Measurements from ENCODE around the gene RPS6KL1. TPM values are rescaled to one million over a fixed set of nuclear protein-coding genes. Genes with fewer than 3 reads are reported as not detected.
A peak's percentile ranks its signal among the peaks of the same experiment; 100 is the strongest.

RPS6KL1 gene
- total and polyA plus RNA-seq, 5 donors: 10.5 to 20.7 (median 17.2) TPM

DNA sequence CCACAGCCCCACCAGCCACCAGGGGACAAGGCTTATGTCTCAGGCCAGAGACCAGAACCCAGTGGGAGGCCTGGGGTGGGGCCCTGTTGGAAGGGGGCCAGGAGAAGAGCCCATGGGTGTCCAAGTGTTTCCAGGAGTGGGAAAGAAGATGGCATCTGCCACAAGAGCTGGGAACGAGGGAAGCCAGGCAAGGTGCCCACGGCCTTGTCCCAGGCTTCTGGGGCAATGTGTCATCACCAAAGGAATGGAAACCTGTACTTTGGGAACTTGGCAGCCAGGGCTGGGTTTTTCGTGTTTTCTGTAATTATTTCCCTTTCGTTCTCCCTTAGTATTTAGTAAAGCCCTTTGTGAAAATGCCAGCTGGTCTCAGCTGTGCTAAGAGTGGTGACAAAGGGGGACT lies 37.7 kb upstream of the RPS6KL1 start:
- WGBS: 83% methylated on average over 4 of the region's 4 CpGs
- DNase-seq: peak in 1 of 3 donors; percentile 17
- intact Hi-C loops (cut with DNase I): no loop called here
- Histone ChIP-seq H3K27me3 (ENCODE audit: control insufficient read depth, insufficient read depth) (no peaks in the 10 kb centered on the region), H3K9me3 (ENCODE audit: control insufficient read depth, low read length) (no peaks in the 10 kb centered on the region), H3K4me1 (ENCODE audit: control insufficient read depth, insufficient read depth, low read length) (peaks cover 5% of the 10 kb centered on the region), H3K4me3 (ENCODE audit: low read length) (no peak overlapping the region), H3K27ac (ENCODE audit: low read length) (no peak overlapping the region)
- ATAC-seq: no peak

DNA sequence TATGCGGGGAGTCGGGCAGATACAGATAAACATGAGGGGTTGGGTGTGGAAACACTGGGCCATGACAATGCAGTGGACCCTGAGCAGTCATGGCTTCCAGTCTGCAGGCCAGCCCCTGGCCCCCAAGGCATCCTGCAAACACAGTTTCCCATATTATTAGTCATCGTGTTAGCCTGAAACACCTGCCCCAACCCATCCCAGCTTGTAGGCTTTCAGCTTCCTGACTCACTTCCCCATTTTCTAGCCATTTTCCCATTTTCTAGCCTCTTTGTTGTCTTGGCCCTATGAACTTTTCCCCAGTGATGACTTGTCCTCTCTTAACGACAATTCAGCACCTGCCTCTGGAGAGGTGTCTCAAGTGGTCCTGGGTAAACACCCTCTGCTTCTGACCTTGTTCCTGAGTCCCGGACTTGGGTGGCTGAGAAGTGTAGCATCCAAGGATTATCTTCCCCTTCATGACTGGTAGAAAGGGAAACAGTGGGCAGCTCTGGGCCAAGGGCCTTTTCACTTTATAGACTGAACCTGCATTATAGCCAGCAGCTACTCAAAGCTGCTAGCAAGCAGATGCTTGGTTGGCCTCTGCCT lies 36.6 kb upstream of the RPS6KL1 start:
- no peak for ATAC-seq
- H3K4me3 ChIP-seq (ENCODE audit: low read length): no peak overlapping the region
- WGBS: 83% methylated on average over 5 of the region's 5 CpGs

DNA sequence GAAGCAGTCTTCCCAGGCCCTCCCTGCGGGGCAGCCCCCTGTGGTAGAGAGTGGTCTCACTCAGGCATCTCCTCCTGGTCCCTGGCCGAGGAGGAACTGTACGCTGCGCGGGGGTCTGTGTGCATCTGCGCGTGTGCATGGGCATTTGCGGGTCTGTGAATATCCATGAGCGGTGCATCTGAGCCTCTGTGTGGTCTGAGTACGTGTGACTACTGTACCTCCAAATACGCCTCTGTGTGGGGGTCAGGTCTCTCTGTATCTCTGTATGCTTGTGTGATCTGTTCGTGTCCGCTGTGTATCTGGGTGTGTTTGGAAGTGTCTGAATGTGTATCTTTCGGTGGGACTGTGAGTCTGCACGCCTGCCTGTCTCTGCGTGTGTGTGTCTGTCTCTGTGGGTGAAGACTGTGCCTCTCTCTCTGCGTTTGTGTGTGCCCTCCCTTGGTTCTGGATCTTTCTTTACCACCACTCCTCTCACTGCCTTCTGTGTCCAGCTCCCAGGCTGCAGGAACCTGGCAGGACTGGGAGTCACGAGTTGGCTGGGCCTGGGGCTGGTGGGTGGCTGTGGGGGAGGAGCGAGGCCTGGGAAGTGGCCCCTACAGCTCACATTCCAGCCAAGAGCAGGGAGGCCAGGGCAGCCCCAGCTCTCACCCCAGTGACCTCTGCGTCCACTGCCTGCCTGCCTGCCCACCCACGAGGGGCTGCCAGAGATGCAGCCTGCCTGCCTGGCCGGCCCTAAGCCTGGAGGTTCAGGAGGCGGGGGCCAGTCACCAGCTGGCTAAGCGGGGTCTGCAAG lies 33.4 kb upstream of the RPS6KL1 start:
- WGBS: 81% methylated on average over 24 of the region's 24 CpGs
- DNase-seq: peak in 1 of 3 donors; percentile 56
- Histone ChIP-seq H3K4me1 (ENCODE audit: control insufficient read depth, insufficient read depth, low read length) (no peaks in the 10 kb centered on the region), H3K27me3 (ENCODE audit: control insufficient read depth, insufficient read depth) (no peaks in the 10 kb centered on the region), H3K4me3 (ENCODE audit: low read length) (no peak overlapping the region), H3K27ac (ENCODE audit: low read length) (no peak overlapping the region), H3K9me3 (ENCODE audit: control insufficient read depth, low read length) (no peaks in the 10 kb centered on the region)
- ATAC-seq: no peak
- intact Hi-C loops (cut with DNase I): no loop called here

More for the DNA sequence above, 36.6 kb upstream of the RPS6KL1 start:
- intact Hi-C loops (cut with DNase I): no loop called here
- no peaks in the 10 kb centered on the region for H3K9me3 ChIP-seq (ENCODE audit: control insufficient read depth, low read length)
- DNase-seq: no peak
- H3K27ac ChIP-seq (ENCODE audit: low read length): no peak overlapping the region
- no peaks in the 10 kb centered on the region for H3K27me3 ChIP-seq (ENCODE audit: control insufficient read depth, insufficient read depth)
- peaks cover 5% of the 10 kb centered on the region for H3K4me1 ChIP-seq (ENCODE audit: control insufficient read depth, insufficient read depth, low read length)

DNA sequence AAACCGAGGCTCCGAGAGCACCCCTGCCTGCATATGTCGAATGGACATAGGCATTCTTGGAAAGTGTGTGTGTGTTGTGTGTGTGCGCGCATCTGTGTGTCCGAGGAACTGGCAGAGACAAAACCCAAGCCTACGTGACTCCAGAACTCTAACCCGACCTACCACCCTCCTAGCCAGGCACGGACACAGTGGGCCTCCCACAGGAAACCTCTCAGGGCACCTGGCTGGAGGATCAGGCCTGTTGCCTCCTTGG lies 32.9 kb upstream of the RPS6KL1 start:
- ATAC-seq (no peak), DNase-seq (no peak)
- Histone ChIP-seq H3K27ac (ENCODE audit: low read length) (no peak overlapping the region), H3K4me3 (ENCODE audit: low read length) (no peak overlapping the region), H3K9me3 (ENCODE audit: control insufficient read depth, low read length) (no peaks in the 10 kb centered on the region), H3K27me3 (ENCODE audit: control insufficient read depth, insufficient read depth) (no peaks in the 10 kb centered on the region), H3K4me1 (ENCODE audit: control insufficient read depth, insufficient read depth, low read length) (no peaks in the 10 kb centered on the region)
- intact Hi-C loops (cut with DNase I): no loop called here
- 81% methylated on average over 9 of the region's 9 CpGs for WGBS

DNA sequence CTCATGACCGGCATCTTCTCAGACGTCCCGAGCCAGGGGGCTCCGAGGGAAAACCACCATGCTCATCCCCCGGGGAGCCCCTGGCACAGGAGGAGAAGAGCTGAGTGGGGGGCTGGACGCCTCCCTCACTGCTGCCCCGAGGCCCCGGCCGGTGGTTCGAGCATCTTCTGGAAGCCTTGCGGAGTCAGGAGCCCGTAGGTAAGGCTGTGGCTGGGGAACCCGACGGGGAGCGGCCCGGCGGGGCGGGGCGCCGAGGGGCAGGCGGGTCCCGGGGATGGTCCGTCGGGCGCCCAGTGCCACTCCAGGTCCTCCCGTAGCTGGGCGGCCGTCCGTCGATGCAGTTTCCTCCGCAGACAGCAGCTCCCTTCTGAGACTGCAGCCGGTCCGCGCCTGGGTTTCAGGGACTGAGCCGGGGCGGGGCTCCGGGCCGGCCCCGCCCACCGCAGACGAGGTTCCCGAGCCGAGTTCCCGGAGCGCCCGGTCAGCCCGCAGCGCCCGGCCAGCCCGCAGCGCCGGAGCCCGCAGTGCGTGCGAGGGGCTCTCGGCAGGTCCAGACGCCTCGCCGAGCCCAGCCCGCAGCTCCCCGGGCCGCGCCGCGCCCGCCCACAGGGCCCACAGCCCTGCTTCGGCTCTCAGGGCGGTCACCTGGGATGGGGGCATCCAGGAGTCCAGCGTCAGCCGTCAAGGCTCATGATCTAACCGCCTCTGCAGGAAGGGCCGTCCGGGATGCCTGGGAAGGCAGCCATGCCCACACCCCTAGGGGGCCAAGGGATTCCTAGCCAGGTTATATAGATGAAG lies 32.4 kb upstream of the RPS6KL1 start, which contains the start of gene PGF:
Gene PGF, minus strand, starts transcription at position 369 of the 798 bp plus-strand sequence. Its CDS starts 355 bp downstream, at position 14.
- ATAC-seq: peak; percentile 78 to 80
- intact Hi-C loops (cut with DNase I): no loop called here
- DNase-seq: peak; percentile 76 to 91 (median 90)
- Histone ChIP-seq H3K27me3 (ENCODE audit: control insufficient read depth, insufficient read depth) (no peaks in the 10 kb centered on the region), H3K27ac (ENCODE audit: low read length) (no peak within 1 kb of the TSS), H3K4me1 (ENCODE audit: control insufficient read depth, insufficient read depth, low read length) (no peaks in the 10 kb centered on the region), H3K9me3 (ENCODE audit: control insufficient read depth, low read length) (no peaks in the 10 kb centered on the region), H3K4me3 (ENCODE audit: low read length) (peak within 1 kb of the TSS; percentile 48)
- 4% methylated on average over 73 of the region's 73 CpGs for WGBS

DNA sequence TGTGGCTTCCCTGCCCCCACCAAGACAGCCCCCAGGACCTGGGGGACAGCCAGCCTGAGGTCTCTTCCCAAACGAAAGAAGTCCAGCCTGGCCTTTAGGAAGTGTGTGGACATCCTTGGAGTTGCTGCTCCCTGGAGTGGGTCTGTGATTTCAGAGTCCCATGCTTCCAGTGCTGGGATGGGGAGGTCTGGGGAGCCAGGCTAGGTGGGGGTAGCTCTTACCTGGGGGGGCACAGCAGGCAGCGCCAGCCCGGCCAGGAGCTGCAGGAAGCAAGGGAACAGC lies 31.8 kb upstream of the RPS6KL1 start:
- 5% methylated on average over 3 of the region's 3 CpGs for WGBS
- Histone ChIP-seq H3K9me3 (ENCODE audit: control insufficient read depth, low read length) (no peaks in the 10 kb centered on the region), H3K4me3 (ENCODE audit: low read length) (peak overlapping the region; percentile 48), H3K27ac (ENCODE audit: low read length) (no peak overlapping the region), H3K27me3 (ENCODE audit: control insufficient read depth, insufficient read depth) (no peaks in the 10 kb centered on the region), H3K4me1 (ENCODE audit: control insufficient read depth, insufficient read depth, low read length) (no peaks in the 10 kb centered on the region)
- intact Hi-C loops (cut with DNase I): no loop called here
- peak; percentile 4 to 6 for ATAC-seq
- DNase-seq: no peak

DNA sequence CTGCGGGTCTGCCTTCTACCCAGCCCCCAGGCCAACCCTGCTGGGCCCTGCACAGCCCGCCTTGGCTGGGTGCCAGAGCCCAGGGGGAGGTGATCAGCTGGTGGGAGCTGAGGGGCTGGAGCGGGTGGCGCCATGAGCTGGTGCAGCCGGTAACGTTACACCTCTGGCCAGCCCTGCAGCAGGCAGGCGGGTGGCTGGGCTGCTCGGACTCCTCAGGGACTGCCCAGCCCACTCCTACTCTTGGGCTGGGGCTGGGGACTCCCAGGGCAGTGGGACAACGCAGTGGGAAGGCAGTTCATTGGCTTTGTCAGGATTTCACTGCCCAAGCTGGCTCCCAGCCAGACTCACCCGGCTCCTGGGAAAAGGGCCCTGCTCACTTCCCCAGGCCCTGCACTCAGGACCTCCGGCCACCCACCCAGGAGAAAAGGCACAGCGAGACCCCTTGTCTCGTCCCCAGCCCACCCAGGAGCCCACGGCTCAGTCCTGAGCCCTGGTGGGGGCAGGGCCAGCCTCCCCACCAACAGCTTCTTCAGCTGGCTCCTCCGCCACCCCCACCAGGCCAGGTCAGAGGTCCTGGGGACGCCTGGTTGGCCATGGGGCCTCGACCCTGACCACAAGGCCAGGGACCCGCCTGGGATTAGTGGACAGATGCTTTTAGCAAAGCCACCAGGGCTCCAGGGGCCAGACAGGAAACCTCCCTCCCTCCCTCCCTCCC lies 31.3 kb upstream of the RPS6KL1 start:
- WGBS: 35% methylated on average over 18 of the region's 18 CpGs
- ATAC-seq (peak in 1 of 2 donors; percentile 3), DNase-seq (peak in 2 of 3 donors; percentile 74 to 75)
- no peaks in the 10 kb centered on the region for H3K27me3 ChIP-seq (ENCODE audit: control insufficient read depth, insufficient read depth)
- no peaks in the 10 kb centered on the region for H3K9me3 ChIP-seq (ENCODE audit: control insufficient read depth, low read length)
- H3K27ac ChIP-seq (ENCODE audit: low read length): no peak overlapping the region
- H3K4me1 ChIP-seq (ENCODE audit: control insufficient read depth, insufficient read depth, low read length): no peaks in the 10 kb centered on the region
- H3K4me3 ChIP-seq (ENCODE audit: low read length): peak overlapping the region; percentile 48
- intact Hi-C loops (cut with DNase I): no loop called here

DNA sequence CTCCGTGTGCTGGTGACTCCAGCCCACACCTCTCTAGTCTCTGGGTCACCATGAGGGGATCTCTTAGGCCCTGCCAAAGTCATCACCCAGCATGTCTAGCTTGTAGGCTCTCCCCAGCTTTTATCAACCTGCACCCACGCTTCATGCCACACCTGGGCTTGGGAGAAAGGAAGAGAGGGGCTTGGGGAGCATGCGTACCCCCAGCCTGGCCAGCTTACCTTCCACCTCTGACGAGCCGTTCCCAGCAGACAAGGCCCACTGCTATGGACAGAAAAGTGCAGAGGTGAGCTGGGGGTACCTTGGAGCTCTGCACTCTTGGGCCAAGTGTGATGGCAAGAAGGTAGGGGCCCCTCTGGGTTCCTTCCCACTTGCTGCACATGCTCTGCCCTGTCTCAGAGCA lies 30.6 kb upstream of the RPS6KL1 start:
- no peaks in the 10 kb centered on the region for H3K27me3 ChIP-seq (ENCODE audit: control insufficient read depth, insufficient read depth)
- ATAC-seq (no peak), DNase-seq (no peak)
- H3K9me3 ChIP-seq (ENCODE audit: control insufficient read depth, low read length): no peaks in the 10 kb centered on the region
- H3K4me1 ChIP-seq (ENCODE audit: control insufficient read depth, insufficient read depth, low read length): no peaks in the 10 kb centered on the region
- WGBS: 80% methylated on average over 5 of the region's 5 CpGs
- intact Hi-C loops (cut with DNase I): no loop called here
- no peak overlapping the region for H3K4me3 ChIP-seq (ENCODE audit: low read length)
- no peak overlapping the region for H3K27ac ChIP-seq (ENCODE audit: low read length)

DNA sequence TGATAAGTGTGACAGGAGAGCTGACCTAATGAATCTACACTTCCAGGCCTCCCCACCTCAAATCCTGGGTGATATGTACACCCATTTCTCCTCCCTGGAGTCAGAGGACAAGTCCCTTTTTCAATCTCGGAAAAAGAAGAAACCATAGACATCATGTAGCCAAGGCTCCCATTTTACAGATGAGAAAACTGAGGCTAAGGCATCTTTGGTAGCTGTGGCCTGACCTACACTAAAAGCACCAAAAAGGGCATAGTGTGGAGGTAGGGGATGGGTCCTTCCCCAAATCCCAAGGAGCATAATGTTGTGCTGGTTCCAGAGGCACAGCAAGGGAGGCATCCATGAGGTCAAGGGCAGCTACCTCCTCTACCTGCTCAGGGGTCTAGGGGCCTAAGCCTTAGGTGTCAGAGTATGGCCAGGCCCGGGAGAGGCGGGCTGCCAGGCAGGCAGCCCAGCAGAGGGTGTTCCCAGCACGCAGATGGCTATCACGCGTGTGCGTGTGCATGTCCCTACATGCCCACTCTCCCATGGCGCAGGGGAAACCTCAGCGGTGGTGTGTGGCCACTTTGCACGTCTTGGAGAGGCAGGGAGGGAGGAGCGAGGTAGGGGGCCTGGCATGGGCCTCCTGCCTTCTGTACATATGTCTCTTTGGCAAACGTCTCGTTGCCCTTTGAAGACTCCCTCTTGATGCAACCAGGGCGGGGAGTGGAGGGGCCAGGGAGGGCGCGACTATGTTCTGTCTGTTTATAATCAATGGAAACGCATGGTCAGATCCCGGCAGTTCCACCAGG lies 29.8 kb upstream of the RPS6KL1 start:
- no peak overlapping the region for H3K4me3 ChIP-seq (ENCODE audit: low read length)
- H3K9me3 ChIP-seq (ENCODE audit: control insufficient read depth, low read length): no peaks in the 10 kb centered on the region
- ATAC-seq (no peak), DNase-seq (no peak)
- H3K27ac ChIP-seq (ENCODE audit: low read length): no peak overlapping the region
- no peaks in the 10 kb centered on the region for H3K4me1 ChIP-seq (ENCODE audit: control insufficient read depth, insufficient read depth, low read length)
- no peaks in the 10 kb centered on the region for H3K27me3 ChIP-seq (ENCODE audit: control insufficient read depth, insufficient read depth)
- intact Hi-C loops (cut with DNase I): no loop called here
- WGBS: 87% methylated on average over 18 of the region's 18 CpGs

DNA sequence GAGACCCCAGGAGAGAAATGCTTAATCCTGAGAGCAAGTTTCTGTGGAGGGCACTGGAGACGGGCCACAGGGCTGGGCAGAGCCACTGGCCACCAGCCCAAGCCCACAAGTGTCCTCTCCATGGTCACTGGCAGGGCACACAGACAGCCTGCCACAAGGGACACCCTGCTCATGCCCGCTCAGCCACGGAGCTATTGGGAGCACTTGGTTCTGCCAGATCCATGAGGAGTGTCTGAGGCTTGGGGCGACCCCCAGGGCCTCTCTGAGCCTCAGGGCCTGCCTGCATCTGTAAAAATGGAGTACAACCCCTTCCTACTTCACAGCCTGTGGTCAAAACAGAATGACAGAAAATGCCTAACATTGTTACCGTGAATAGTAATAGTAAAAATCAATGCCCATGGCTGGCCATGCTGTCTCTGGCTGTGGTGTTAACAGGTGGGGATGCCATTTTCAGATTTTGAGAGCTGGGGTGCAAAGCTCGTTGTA lies 29.2 kb upstream of the RPS6KL1 start:
- intact Hi-C loops (cut with DNase I): no loop called here
- no peak for ATAC-seq
- DNase-seq: no peak
- WGBS: 78% methylated on average over 6 of the region's 6 CpGs
- H3K4me1 ChIP-seq (ENCODE audit: control insufficient read depth, insufficient read depth, low read length): no peaks in the 10 kb centered on the region
- no peaks in the 10 kb centered on the region for H3K27me3 ChIP-seq (ENCODE audit: control insufficient read depth, insufficient read depth)
- no peak overlapping the region for H3K4me3 ChIP-seq (ENCODE audit: low read length)
- no peak overlapping the region for H3K27ac ChIP-seq (ENCODE audit: low read length)
- H3K9me3 ChIP-seq (ENCODE audit: control insufficient read depth, low read length): no peaks in the 10 kb centered on the region
